SK-N-SH treated with all-trans-retinoic acid at 6 μM for 48 hours (cell line): ENCODE data around the gene MLH1.

ENCODE experiments used
- ATAC-seq: fragments of 200-7000 bp; cut with Tn5 transposase; 3 replicates; pipeline ENCODE4 v1.9.1; 2020; ENCODE audit warnings: mild to moderate bottlenecking, moderate library complexity
- ARNTL ChIP-seq: fragments of 450-650 bp; formaldehyde crosslinking; IDR thresholded peaks from 2 replicates; pipeline ENCODE4 v1.5.0; 2020; ENCODE audit warnings: low read depth, mild to moderate bottlenecking, moderate library complexity, borderline replicate concordance
- BACH2 ChIP-seq: fragments of 250-450 bp; sonication (Bioruptor Pico); IDR thresholded peaks from 2 replicates; pipeline ENCODE4 v1.9.0; 2021; ENCODE audit warnings: mild to moderate bottlenecking, borderline replicate concordance
- CREB5 ChIP-seq: fragments of 250-450 bp; sonication (Bioruptor Pico); IDR thresholded peaks from 2 replicates; pipeline ENCODE4 v1.5.1; 2020; ENCODE audit warnings: low read depth, mild to moderate bottlenecking, moderate library complexity
- ESRRG ChIP-seq: fragments of 250-450 bp; sonication (Bioruptor Pico); IDR thresholded peaks from 2 replicates; pipeline ENCODE4 v1.6.1; 2021; ENCODE audit warnings: mild to moderate bottlenecking
- GLIS3 ChIP-seq: fragments of 250-450 bp; sonication (Bioruptor Pico); IDR thresholded peaks from 2 replicates; pipeline ENCODE4 v1.5.0; 2020; ENCODE audit warnings: mild to moderate bottlenecking, moderate library complexity
- ISL1 ChIP-seq: fragments of 250-450 bp; sonication (Bioruptor Pico); IDR thresholded peaks from 2 replicates; pipeline ENCODE4 v2.1.2; 2022; ENCODE audit warnings: mild to moderate bottlenecking, moderate library complexity
- OSR1 ChIP-seq: fragments of 250-450 bp; sonication (Bioruptor Pico); IDR thresholded peaks from 2 replicates; pipeline ENCODE4 v1.8.0; 2022; ENCODE audit warnings: moderate library complexity, mild to moderate bottlenecking, inconsistent platforms
- RARB ChIP-seq: fragments of 250-450 bp; sonication (Bioruptor Pico); IDR thresholded peaks from 2 replicates; pipeline ENCODE4 v1.8.0; 2021; ENCODE audit warnings: mild to moderate bottlenecking, moderate library complexity
- SNAI2 ChIP-seq: fragments of 250-450 bp; sonication (Bioruptor Pico); IDR thresholded peaks from 2 replicates; pipeline ENCODE4 v1.5.0; 2020; ENCODE audit warnings: mild to moderate bottlenecking, moderate library complexity
- TCF4 ChIP-seq: fragments of 250-450 bp; sonication (Bioruptor Pico); IDR thresholded peaks from 2 replicates; pipeline ENCODE4 v1.8.0; 2021; ENCODE audit warnings: mild to moderate bottlenecking, moderate library complexity, borderline replicate concordance
- TOX ChIP-seq: fragments of 250-450 bp; sonication (Bioruptor Pico); IDR thresholded peaks from 2 replicates; pipeline ENCODE4 v1.8.0; 2021; ENCODE audit warnings: mild to moderate bottlenecking, moderate library complexity, borderline replicate concordance
- TSHZ2 ChIP-seq: fragments of 250-450 bp; sonication (Bioruptor Pico); IDR thresholded peaks from 2 replicates; pipeline ENCODE4 v1.5.0; 2020; ENCODE audit warnings: mild to moderate bottlenecking, moderate library complexity
- ZC3H10 ChIP-seq: fragments of 250-450 bp; sonication (Bioruptor Pico); IDR thresholded peaks from 2 replicates; pipeline ENCODE4 v1.5.1; 2021; ENCODE audit warnings: mild to moderate bottlenecking, moderate library complexity
- ZFP30 ChIP-seq: fragments of 450-650 bp; formaldehyde crosslinking; IDR thresholded peaks from 2 replicates; pipeline ENCODE4 v1.5.0; 2022; ENCODE audit warnings: mild to moderate bottlenecking, moderate library complexity
- ZNF565 ChIP-seq: fragments of 450-650 bp; formaldehyde crosslinking; conservative IDR thresholded peaks from 2 replicates; pipeline ENCODE4 v1.5.0; 2020; ENCODE audit warnings: low read depth, mild to moderate bottlenecking, moderate library complexity
- ZNF70 ChIP-seq: fragments of 450-650 bp; formaldehyde crosslinking; IDR thresholded peaks from 2 replicates; pipeline ENCODE4 v1.5.0; 2020; ENCODE audit warnings: mild to moderate bottlenecking, moderate library complexity
- TF ChIP-seq, protein P1 (sequence below): fragments of 250-450 bp; sonication (Bioruptor Pico); IDR thresholded peaks from 2 replicates; pipeline ENCODE4 v1.5.1; 2021; ENCODE audit warnings: mild to moderate bottlenecking, moderate library complexity
- TF ChIP-seq, protein P2 (sequence below): fragments of 250-450 bp; sonication (Bioruptor Pico); IDR thresholded peaks from 2 replicates; pipeline ENCODE4 v1.8.0; 2021; ENCODE audit warnings: low read depth, mild to moderate bottlenecking, moderate library complexity, borderline replicate concordance
- TF ChIP-seq, protein P3 (sequence below): fragments of 250-450 bp; sonication (Bioruptor Pico); IDR thresholded peaks from 2 replicates; pipeline ENCODE4 v1.8.0; 2020; ENCODE audit warnings: mild to moderate bottlenecking, moderate library complexity, borderline replicate concordance

Gene MLH1

DNA sequence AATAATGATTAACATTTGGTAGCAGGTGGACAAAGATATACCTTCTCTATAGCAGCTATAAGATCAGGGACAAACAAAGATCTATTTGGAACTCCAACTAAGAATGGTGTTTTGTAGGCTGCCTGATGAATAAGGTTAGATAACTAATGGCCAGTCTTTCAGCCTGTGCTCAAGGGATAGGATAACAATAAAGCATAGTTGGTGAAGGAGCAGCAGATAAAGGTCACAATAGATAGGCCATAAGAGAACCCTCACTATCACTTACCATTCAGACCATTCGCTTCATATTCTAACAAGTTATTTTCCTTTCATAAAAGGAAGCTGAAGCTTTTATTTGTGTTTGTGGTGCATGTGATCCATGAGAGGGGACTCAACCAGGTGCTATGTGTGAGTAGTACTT lies 20.2 kb upstream of the MLH1 start (continued):
- TF ChIP-seq ARNTL (no peak), TCF4 (CRISPR knock-in tag) (no peak)
- TF ChIP-seq, all 23 proteins: peak for 0

DNA sequence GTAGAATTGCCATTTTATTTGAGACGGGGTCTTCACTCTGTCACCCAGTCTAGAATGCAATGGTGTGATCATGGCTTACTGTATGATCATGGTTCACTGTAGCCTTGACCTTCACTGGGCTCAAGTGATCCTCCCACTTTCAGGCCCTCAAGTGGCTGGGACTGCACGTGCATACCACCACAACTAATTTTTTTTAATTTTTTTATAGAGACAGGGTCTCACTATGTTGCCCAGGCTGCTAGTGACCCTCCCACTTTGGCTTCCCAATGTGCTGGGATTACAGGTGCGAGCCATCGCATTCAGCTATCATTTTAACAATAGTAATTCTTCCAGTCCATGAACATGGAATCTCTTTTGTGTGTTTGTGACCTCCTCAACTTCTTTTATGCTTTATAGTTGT lies 12.3 kb upstream of the MLH1 start:
- TF ChIP-seq, protein P1, sequence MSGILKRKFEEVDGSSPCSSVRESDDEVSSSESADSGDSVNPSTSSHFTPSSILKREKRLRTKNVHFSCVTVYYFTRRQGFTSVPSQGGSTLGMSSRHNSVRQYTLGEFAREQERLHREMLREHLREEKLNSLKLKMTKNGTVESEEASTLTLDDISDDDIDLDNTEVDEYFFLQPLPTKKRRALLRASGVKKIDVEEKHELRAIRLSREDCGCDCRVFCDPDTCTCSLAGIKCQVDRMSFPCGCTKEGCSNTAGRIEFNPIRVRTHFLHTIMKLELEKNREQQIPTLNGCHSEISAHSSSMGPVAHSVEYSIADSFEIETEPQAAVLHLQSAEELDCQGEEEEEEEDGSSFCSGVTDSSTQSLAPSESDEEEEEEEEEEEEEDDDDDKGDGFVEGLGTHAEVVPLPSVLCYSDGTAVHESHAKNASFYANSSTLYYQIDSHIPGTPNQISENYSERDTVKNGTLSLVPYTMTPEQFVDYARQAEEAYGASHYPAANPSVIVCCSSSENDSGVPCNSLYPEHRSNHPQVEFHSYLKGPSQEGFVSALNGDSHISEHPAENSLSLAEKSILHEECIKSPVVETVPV (CRISPR knock-in tag), result no peak
- no peak for TF ChIP-seq BACH2 (CRISPR knock-in tag)
- no peak for TF ChIP-seq GLIS3 (CRISPR knock-in tag)
- no peak for TF ChIP-seq SNAI2 (CRISPR knock-in tag)
- no peak for TF ChIP-seq TOX
- ATAC-seq, result no peak

- no peak for ATAC-seq
- TF ChIP-seq TSHZ2 (CRISPR knock-in tag), result no peak
Observed at GRCh38 chr3:36988356-36988755, 5.0 kb upstream of the MLH1 start.

GRCh38 chr3:36989005-36989404 lies 4.3 kb upstream of the MLH1 start:
- no peak for TF ChIP-seq TCF4 (CRISPR knock-in tag)
- TF ChIP-seq ZFP30 (CRISPR knock-in tag), result no peak
- no peak for TF ChIP-seq ARNTL
- no peak for TF ChIP-seq ESRRG
- no peak for TF ChIP-seq ZNF70 (CRISPR knock-in tag)
- TF ChIP-seq SNAI2 (CRISPR knock-in tag), result no peak
- no peak for TF ChIP-seq ZNF565 (CRISPR knock-in tag)
- TF ChIP-seq ISL1 (CRISPR knock-in tag), result no peak
- TF ChIP-seq, all 23 proteins: peak for 0
- no peak for ATAC-seq

GRCh38 chr3:36989568-36989967 lies 3.8 kb upstream of the MLH1 start:
- TF ChIP-seq ISL1 (CRISPR knock-in tag), result no peak
- TF ChIP-seq, protein P2, sequence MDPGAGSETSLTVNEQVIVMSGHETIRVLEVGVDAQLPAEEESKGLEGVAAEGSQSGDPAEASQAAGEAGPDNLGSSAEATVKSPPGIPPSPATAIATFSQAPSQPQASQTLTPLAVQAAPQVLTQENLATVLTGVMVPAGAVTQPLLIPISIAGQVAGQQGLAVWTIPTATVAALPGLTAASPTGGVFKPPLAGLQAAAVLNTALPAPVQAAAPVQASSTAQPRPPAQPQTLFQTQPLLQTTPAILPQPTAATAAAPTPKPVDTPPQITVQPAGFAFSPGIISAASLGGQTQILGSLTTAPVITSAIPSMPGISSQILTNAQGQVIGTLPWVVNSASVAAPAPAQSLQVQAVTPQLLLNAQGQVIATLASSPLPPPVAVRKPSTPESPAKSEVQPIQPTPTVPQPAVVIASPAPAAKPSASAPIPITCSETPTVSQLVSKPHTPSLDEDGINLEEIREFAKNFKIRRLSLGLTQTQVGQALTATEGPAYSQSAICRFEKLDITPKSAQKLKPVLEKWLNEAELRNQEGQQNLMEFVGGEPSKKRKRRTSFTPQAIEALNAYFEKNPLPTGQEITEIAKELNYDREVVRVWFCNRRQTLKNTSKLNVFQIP, result no peak
- no peak for TF ChIP-seq ZC3H10 (CRISPR knock-in tag)
- no peak for TF ChIP-seq ZNF70 (CRISPR knock-in tag)
- no peak for TF ChIP-seq OSR1 (CRISPR knock-in tag)
- ATAC-seq, result no peak

GRCh38 chr3:36991147-36991546 lies 2.2 kb upstream of the MLH1 start:
- ATAC-seq, result no peak
- no peak for TF ChIP-seq ZC3H10 (CRISPR knock-in tag)
- no peak for TF ChIP-seq RARB (CRISPR knock-in tag)
- no peak for TF ChIP-seq ISL1 (CRISPR knock-in tag)
- no peak for TF ChIP-seq TOX
- TF ChIP-seq ZNF70 (CRISPR knock-in tag), result no peak
- TF ChIP-seq, protein P3, sequence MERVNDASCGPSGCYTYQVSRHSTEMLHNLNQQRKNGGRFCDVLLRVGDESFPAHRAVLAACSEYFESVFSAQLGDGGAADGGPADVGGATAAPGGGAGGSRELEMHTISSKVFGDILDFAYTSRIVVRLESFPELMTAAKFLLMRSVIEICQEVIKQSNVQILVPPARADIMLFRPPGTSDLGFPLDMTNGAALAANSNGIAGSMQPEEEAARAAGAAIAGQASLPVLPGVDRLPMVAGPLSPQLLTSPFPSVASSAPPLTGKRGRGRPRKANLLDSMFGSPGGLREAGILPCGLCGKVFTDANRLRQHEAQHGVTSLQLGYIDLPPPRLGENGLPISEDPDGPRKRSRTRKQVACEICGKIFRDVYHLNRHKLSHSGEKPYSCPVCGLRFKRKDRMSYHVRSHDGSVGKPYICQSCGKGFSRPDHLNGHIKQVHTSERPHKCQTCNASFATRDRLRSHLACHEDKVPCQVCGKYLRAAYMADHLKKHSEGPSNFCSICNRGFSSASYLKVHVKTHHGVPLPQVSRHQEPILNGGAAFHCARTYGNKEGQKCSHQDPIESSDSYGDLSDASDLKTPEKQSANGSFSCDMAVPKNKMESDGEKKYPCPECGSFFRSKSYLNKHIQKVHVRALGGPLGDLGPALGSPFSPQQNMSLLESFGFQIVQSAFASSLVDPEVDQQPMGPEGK (CRISPR knock-in tag), result no peak
- TF ChIP-seq TCF4 (CRISPR knock-in tag), result no peak
- no peak for TF ChIP-seq ESRRG
- TF ChIP-seq TSHZ2 (CRISPR knock-in tag), result no peak
- TF ChIP-seq CREB5 (CRISPR knock-in tag), result no peak
- TF ChIP-seq, protein P2, result no peak
